CD4-positive, CD25-positive, alpha-beta regulatory T cell (primary cell): ENCODE measurements around the gene APIP. TPM values are rescaled to one million over a fixed set of nuclear protein-coding genes. Genes with fewer than 3 reads are reported as not detected.

ENCODE experiments used
- ATAC-seq, 2 donors: fragments of 150-1000 bp; cut with Tn5 transposase; one replicate each; pipeline ENCODE4 v1.10.0; 2021; ENCODE audit warnings: low read depth in 2 of 2, moderate number of reproducible peaks in 2 of 2, moderate library complexity in 1 of 2
- DNase-seq, 3 donors: peaks; one replicate each; pipeline versions ENCODE4 v3.0.0 to v3.0.0-alpha.2; 2012 to 2022; ENCODE audit warnings: mixed read lengths in 1 of 3
- H3K27ac ChIP-seq: one replicate; pipeline ENCODE4 v1.7.0; 2013; ENCODE audit warnings: mild to moderate bottlenecking, low read length; ENCODE audit not compliant: insufficient read depth, poor library complexity, severe bottlenecking
- H3K27me3 ChIP-seq: one replicate; pipeline ENCODE4 v1.7.0; 2013; ENCODE audit warnings: low read length; ENCODE audit not compliant: control insufficient read depth, insufficient read depth
- H3K36me3 ChIP-seq: one replicate; pipeline ENCODE4 v1.7.0; 2013; ENCODE audit warnings: mild to moderate bottlenecking, low read length, moderate library complexity; ENCODE audit not compliant: control insufficient read depth, insufficient read depth
- H3K4me1 ChIP-seq: 2 replicates; pipeline ENCODE4 v1.7.0; 2013; ENCODE audit warnings: mild to moderate bottlenecking, low read length; ENCODE audit not compliant: insufficient read depth, control insufficient read depth, poor library complexity, severe bottlenecking
- H3K4me3 ChIP-seq: one replicate; pipeline ENCODE4 v1.7.0; 2013; ENCODE audit warnings: low read depth, mild to moderate bottlenecking, low read length, moderate library complexity
- H3K9me3 ChIP-seq, 2 experiments: 1 replicate in 1 of 2; 2 replicates in 1 of 2; pipeline ENCODE4 v1.7.0; 2013; ENCODE audit warnings: low read length in 2 of 2, mild to moderate bottlenecking in 1 of 2, moderate library complexity in 1 of 2; ENCODE audit not compliant: control insufficient read depth in 2 of 2
- H3K27ac Mint-ChIP-seq, 3 donors: one replicate each; pipeline ENCODE4 v1.8.0; 2020 to 2022; ENCODE audit warnings: mild to moderate bottlenecking in 3 of 3, mixed read lengths in 3 of 3, moderate library complexity in 2 of 3
- H3K27me3 Mint-ChIP-seq: one replicate; pipeline ENCODE4 v1.8.0; 2022; ENCODE audit warnings: mild to moderate bottlenecking, mixed read lengths
- H3K36me3 Mint-ChIP-seq: one replicate; pipeline ENCODE4 v1.8.0; 2020; ENCODE audit warnings: mixed read lengths
- H3K4me1 Mint-ChIP-seq, 4 donors: one replicate each; pipeline ENCODE4 v1.8.0; 2020 to 2022; ENCODE audit warnings: mixed read lengths in 4 of 4, mild to moderate bottlenecking in 1 of 4
- H3K4me3 Mint-ChIP-seq, 4 donors: one replicate each; pipeline ENCODE4 v1.8.0; 2020 to 2022; ENCODE audit warnings: mild to moderate bottlenecking in 4 of 4, mixed read lengths in 4 of 4, moderate library complexity in 3 of 4
- H3K9me3 Mint-ChIP-seq, 7 donors: one replicate each; pipeline ENCODE4 v1.8.0; 2020 to 2022; ENCODE audit warnings: mixed read lengths in 7 of 7, mild to moderate bottlenecking in 3 of 7, moderate library complexity in 2 of 7
- polyA plus RNA-seq, 4 donors: library from polyadenylated mRNA; unstranded; fragments of 300-500 nt; fragmentation: Illumina TruSeq; gene quantifications; one replicate each; pipeline ENCODE4 v1.2.3, GENCODE V29; 2021
- total RNA-seq: library from RNA; stranded (reverse); gene quantifications from one replicate; pipeline ENCODE4 v1.2.3, GENCODE V29; 2022

The APIP gene
- total and polyA plus RNA-seq, 5 donors from 2014 or later, result 13.6 to 26.9 (median 19.7) TPM

DNA sequence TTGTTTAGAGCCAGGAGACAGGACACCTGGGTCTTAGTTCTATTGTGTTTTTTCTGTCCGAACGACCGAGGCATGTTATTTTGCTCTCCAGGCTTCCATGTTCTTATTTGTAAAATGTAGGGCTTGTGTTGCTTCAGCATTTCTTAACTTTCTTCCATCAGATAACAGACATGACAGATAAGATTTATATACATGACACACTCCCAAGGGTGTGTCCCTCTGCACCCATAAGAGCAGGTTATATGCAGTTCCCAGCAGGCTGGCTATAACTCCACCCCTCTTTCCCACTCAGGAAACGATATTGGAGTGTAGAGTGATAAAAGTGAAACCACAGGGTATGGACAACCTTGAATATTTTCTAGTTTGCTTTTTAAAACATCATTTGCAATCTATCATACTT is 65.8 kb downstream of the APIP start:
- Histone ChIP-seq H3K36me3 (no peaks in the 10 kb centered on the region), H3K27ac (no peak overlapping the region), H3K9me3 (no peaks in the 10 kb centered on the region), H3K4me3 (no peak overlapping the region), H3K27me3 (peaks cover 17% of the 10 kb centered on the region), H3K4me1 (no peaks in the 10 kb centered on the region)
- DNase-seq, result no peak
- peaks cover 0 to 4% (median 0%) of the 10 kb centered on the region in 7 donors for H3K9me3 Mint-ChIP-seq
- H3K27ac Mint-ChIP-seq, result no peak overlapping the region
- no peaks in the 10 kb centered on the region for H3K4me1 Mint-ChIP-seq
- no peaks in the 10 kb centered on the region for H3K36me3 Mint-ChIP-seq
- H3K27me3 Mint-ChIP-seq, result peaks cover 28% of the 10 kb centered on the region
- no peak overlapping the region for H3K4me3 Mint-ChIP-seq
- no peak for ATAC-seq

DNA sequence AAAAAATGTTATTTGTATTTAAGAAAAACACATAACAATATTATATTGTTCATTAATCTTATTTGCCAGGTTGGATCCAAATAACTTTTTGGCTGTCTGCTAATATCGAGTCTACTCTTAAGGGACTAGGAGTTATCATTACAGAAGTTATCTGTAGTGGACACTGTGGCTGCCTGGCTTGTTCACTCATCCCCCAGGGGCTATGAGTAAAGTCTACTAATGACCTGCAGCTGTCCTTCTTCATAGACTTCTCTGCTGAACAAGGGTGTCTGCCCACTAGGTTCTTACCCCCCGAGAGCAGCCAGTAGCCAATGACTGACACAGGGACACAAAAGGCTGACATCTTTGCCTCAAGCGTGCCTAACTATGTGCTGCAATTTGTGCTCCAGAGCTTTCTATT is 69.7 kb downstream of the APIP start:
- ATAC-seq (no peak), DNase-seq (no peak)
- Mint-ChIP-seq H3K27ac (no peak overlapping the region), H3K4me3 (no peak overlapping the region), H3K9me3 (peaks cover 0 to 2% (median 0%) of the 10 kb centered on the region in 7 donors), H3K36me3 (no peaks in the 10 kb centered on the region), H3K4me1 (no peaks in the 10 kb centered on the region), H3K27me3 (peaks cover 22% of the 10 kb centered on the region)
- Histone ChIP-seq H3K9me3 (no peaks in the 10 kb centered on the region), H3K27ac (no peak overlapping the region), H3K27me3 (peaks cover 22% of the 10 kb centered on the region), H3K4me3 (no peak overlapping the region), H3K4me1 (no peaks in the 10 kb centered on the region), H3K36me3 (no peaks in the 10 kb centered on the region)

DNA sequence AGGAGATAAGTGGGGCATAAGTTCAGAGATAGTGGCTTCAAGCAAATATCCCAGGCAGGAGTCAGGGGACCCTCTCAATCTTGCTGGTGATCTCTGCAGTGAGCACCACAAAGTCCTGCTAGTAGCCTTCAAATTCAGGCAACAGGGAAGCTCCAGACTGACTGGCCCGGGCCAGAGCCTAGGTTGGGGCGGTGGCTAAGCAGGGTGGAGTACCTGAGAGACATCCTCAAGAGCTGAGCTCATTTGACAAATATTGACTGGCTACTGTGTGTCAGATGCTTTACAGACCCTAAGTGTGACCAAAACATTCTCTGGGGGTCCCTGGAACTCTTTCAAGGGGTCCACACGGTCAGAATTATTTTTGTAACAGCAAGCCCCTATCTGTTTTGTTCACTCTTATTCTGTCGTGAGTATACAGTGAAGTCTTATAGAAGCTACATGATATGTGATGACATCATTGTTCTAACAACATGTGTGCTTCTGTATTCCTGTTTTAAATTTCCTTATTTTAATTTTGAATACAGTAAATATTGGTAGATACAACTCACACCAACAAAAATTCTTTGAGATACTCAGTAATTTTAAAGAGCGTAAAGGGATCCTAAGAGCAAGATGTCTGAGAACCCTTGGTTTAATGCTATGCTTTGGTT is 71.6 kb downstream of the APIP start:
- DNase-seq (no peak), ATAC-seq (no peak)
- H3K36me3 Mint-ChIP-seq, result no peaks in the 10 kb centered on the region
- no peaks in the 10 kb centered on the region for H3K9me3 ChIP-seq
- no peak overlapping the region for H3K27ac ChIP-seq
- no peaks in the 10 kb centered on the region for H3K4me1 ChIP-seq
- no peak overlapping the region for H3K27ac Mint-ChIP-seq
- H3K27me3 Mint-ChIP-seq, result peaks cover 23% of the 10 kb centered on the region
- no peak overlapping the region for H3K4me3 Mint-ChIP-seq
- peaks cover 0 to 1% (median 0%) of the 10 kb centered on the region in 7 donors for H3K9me3 Mint-ChIP-seq
- H3K27me3 ChIP-seq, result peaks cover 16% of the 10 kb centered on the region
- H3K4me1 Mint-ChIP-seq, result no peaks in the 10 kb centered on the region
- no peaks in the 10 kb centered on the region for H3K36me3 ChIP-seq
- H3K4me3 ChIP-seq, result no peak overlapping the region

DNA sequence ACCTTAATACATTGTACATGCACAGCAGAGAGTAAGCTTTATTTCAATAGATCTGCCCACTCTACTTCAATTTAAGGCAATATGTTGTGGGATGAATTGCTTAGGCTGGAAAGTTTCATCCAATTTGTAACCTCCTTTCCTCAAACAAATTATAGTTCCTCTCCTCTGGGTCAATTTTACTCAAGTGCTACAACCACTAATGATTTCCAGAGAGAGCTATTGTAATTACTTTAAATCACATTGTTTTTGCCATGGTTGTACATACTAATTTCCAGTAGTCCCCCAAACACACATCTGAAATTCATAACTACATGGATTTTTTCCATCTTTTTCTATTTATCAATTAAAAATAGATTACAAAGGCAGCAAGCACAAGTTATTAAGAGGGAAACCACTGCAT is 72.9 kb downstream of the APIP start:
- Mint-ChIP-seq H3K27me3 (peaks cover 23% of the 10 kb centered on the region), H3K27ac (no peak overlapping the region), H3K36me3 (no peaks in the 10 kb centered on the region), H3K4me1 (no peaks in the 10 kb centered on the region), H3K9me3 (no peaks in the 10 kb centered on the region), H3K4me3 (no peak overlapping the region)
- H3K27ac ChIP-seq, result no peak overlapping the region
- H3K27me3 ChIP-seq, result peaks cover 16% of the 10 kb centered on the region
- DNase-seq (no peak), ATAC-seq (no peak)
- H3K36me3 ChIP-seq, result no peaks in the 10 kb centered on the region
- no peaks in the 10 kb centered on the region for H3K4me1 ChIP-seq
- H3K9me3 ChIP-seq, result no peaks in the 10 kb centered on the region
- H3K4me3 ChIP-seq, result no peak overlapping the region

DNA sequence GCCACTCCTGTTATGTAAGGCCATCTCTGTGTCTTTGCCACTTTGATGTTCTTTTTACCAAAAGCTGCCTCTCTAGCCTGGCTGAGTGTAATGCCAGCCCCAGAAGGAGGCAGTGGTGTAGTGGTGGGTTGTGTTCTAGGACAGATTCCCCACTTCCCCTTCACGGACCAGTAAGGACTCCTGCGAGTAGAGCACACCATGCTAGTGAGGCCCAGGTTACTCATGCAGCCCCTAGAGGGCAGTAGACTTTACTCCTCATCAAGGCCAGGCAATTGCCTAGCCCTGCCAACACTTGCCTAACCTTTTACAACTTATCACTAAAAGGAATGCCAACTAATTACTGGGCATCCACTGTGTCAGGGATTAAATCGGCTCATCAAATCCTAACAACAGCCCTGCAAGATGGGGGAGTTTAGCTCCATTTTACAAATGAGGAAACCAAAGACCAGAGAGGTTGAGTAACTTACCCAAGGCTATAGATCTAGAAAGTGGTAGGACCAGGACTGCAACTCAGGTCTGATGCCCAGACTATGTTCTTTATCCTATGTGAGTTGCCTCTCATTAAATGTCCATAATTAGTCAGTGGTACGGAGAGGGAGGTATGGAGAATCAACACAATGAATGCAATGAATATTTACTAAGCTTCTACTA is 75.3 kb downstream of the APIP start:
- H3K27ac Mint-ChIP-seq, result no peak overlapping the region
- no peaks in the 10 kb centered on the region for H3K9me3 ChIP-seq

DNA sequence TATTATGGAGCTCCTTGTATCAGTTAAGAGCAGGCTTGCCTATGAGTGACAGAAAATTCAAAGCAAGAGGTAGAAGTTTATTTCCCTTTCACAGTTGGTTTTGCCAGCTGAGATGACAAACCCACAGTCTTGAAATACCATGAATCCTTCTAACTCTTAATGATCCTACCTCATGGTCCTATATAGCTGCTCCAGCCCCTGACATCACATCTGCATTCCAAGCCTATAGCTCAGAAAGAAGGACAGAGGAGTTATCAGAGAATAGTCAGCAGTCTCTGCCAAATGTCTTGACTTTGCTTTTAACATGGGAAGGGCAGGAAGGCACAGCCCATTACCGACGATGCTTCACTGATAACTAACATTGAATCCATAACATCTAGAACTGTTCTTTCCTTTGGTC is 76.2 kb downstream of the APIP start:
- no peaks in the 10 kb centered on the region for H3K4me1 Mint-ChIP-seq

More for the DNA sequence above, 75.3 kb downstream of the APIP start:
- H3K27me3 Mint-ChIP-seq, result peaks cover 17% of the 10 kb centered on the region
- Histone ChIP-seq H3K27ac (no peak overlapping the region), H3K4me3 (no peak overlapping the region), H3K27me3 (peaks cover 9% of the 10 kb centered on the region), H3K36me3 (no peaks in the 10 kb centered on the region), H3K4me1 (no peaks in the 10 kb centered on the region)
- H3K4me3 Mint-ChIP-seq, result no peak overlapping the region
- no peaks in the 10 kb centered on the region for H3K36me3 Mint-ChIP-seq
- ATAC-seq, result peak in 1 of 2 donors; percentile 42
- H3K9me3 Mint-ChIP-seq, result no peaks in the 10 kb centered on the region
- peak; percentile 2 to 59 (median 8) for DNase-seq
- no peaks in the 10 kb centered on the region for H3K4me1 Mint-ChIP-seq

DNA sequence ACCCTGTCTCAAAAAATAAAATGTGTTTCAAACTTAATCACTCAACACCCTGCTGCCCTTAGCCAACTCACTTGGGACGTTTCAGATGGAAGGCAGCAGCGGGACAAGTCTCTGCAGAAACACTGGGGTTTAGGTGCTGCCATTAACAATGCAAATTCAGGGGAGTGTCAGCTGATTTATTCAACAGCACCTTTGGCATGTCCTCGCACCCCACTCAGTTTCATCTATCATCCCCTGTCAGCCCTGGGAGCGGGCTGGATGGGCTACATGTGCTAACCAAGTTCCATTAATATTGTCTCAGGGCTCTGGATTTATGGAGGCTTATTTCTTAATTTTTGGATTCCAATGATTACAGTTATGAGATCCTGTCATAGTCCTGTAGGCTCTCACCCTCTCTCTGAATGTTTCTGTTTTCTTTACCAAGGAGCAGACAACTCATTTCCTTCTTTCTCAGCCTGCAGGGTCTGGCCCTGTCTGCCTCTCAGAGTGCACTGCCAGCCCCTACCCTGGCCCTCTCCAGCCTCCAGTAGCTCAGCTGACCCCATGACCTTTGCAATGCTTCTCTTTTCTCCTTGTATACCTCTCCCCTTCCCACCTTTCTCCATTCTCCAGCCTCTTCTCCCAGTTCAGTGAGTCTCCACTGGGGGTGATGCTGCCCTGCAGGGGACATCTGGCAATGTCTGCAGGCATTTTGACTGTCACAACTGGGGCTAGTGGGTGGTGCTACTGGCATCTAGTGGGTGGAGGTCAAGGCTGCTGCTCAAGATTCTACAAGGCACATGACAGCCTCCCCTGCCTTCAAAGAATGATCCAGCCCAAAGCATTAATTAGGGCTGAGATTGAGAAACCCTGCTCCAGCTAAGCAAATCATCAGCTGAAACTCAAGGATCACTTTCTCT is 79.0 kb downstream of the APIP start:
- H3K9me3 ChIP-seq, result no peaks in the 10 kb centered on the region
- peaks cover 5% of the 10 kb centered on the region for H3K27me3 ChIP-seq
- no peaks in the 10 kb centered on the region for H3K4me1 ChIP-seq
- no peak for DNase-seq
- Mint-ChIP-seq H3K27ac (no peak overlapping the region), H3K4me1 (no peaks in the 10 kb centered on the region), H3K9me3 (peaks cover 0 to 2% (median 0%) of the 10 kb centered on the region in 7 donors), H3K4me3 (no peak overlapping the region), H3K27me3 (peaks cover 8% of the 10 kb centered on the region), H3K36me3 (no peaks in the 10 kb centered on the region)
- no peaks in the 10 kb centered on the region for H3K36me3 ChIP-seq
- H3K4me3 ChIP-seq, result no peak overlapping the region
- no peak for ATAC-seq
- no peak overlapping the region for H3K27ac ChIP-seq

More for the DNA sequence above, 76.2 kb downstream of the APIP start:
- Histone ChIP-seq H3K4me1 (no peaks in the 10 kb centered on the region), H3K36me3 (no peaks in the 10 kb centered on the region), H3K27ac (no peak overlapping the region), H3K4me3 (no peak overlapping the region), H3K9me3 (no peaks in the 10 kb centered on the region), H3K27me3 (peaks cover 6% of the 10 kb centered on the region)
- Mint-ChIP-seq H3K36me3 (no peaks in the 10 kb centered on the region), H3K9me3 (peaks cover 0 to 2% (median 0%) of the 10 kb centered on the region in 7 donors), H3K4me3 (no peak overlapping the region), H3K27ac (no peak overlapping the region), H3K27me3 (peaks cover 12% of the 10 kb centered on the region)
- ATAC-seq (no peak), DNase-seq (no peak)
